IPS DF 4.7 (cell line): Measurements from ENCODE around the gene SPESP1.

ENCODE experiments used
- DNase-seq: peaks from one replicate; pipeline ENCODE4 v3.0.0-alpha.2; 2013; ENCODE audit warnings: low spot score; ENCODE audit errors: extremely low read depth

Gene SPESP1

DNA sequence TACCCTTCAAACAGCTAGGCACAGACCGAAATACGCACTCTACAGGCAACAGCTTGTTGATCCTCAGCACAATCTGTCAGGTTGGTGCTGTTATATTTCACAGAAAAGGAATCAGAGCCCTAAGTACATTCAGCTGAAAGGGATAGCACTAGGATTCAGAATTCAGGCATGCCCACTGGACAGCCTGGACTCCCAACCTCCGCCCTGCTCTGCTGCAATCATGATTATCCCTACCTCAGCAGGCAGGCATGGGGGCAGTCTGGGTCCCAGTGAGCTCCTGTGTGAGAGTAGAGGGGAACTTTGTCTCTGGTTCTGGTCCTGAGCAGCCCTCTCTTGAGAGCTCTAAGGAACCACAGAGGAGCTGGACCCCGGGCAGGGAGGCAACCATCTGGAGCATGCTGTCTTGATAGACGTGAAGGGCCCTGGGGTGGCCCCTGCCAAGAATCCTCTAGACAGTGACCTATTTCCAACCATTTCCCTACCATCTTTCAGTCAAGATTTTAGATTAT is 60.7 kb downstream of the SPESP1 start:
- no peak for DNase-seq

DNA sequence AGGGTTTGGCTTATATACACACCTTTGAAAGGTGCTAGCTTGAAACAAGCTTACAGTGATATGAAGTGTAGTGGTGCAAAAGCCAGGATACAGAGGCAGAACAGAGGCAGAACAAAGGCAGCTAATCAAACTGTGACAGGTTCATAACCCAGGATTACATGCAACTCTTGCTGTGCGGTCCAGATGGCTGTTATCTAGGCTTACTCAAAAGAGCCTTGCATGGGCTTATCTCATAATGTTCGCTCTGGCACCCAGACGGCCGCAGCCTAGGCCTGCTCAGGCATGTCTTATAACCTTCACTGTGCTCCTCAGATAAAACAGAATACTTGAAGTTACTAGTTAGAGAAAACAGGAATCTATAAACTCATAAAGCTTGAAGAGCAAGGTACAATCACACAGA is 61.4 kb downstream of the SPESP1 start:
- no peak for DNase-seq

DNA sequence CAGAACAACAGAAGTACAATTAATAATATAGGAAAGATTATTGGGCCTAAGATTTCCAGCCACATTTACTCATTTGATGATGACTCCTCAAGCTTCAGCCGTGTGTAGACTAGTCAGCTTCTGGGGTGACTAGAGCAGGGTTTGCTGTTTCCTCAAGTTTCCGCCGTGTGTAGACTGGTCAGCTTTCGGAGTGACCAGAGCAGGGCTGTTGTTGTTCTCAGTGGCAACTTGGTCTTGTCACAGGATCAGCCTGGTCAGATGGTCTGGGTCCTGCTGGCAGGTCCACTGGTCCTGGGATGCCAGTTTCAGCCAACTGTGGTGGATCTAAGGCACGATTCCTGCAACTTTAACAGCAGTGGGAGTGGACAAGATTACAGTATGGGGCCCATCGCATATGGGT is 62.4 kb downstream of the SPESP1 start:
- DNase-seq, result no peak

DNA sequence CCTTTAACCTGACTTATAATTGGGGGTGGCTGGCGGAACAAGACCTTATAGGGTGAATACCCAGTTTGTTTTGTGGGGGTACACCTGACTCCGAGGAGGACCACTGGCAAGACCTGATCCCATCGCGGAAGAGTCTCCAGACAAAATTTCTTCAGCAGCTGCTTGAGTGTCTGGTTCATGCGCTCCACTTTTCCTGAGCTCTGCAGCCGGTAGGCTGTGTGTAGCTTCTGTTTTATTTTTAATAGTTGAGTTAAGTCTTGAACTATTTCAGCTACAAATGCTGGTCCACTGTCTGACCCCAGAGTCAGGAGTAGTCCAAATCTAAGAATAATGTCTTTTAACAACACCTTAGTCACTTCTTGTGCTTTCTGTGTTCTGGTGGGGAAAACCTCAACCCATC is 63.0 kb downstream of the SPESP1 start:
- DNase-seq, result no peak

DNA sequence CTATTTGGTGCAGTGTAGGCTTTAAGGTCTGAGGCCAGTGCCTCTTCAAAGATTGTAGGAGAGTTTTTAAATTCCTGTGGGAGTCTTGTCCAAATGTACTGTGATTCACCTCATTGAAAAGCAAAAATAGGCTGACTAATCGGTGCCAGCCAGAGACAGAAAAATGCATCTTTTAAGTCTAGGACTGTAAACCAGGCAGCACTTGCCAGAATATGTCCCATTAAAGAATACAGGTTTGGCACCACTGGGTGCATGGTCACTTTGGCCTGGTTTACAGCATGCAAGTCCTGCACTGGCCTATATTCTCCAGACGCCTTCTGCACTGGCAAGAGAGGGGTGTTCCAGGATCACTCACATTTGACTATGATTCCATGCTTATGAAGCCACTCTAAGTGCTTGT is 63.8 kb downstream of the SPESP1 start:
- DNase-seq, result no peak

DNA sequence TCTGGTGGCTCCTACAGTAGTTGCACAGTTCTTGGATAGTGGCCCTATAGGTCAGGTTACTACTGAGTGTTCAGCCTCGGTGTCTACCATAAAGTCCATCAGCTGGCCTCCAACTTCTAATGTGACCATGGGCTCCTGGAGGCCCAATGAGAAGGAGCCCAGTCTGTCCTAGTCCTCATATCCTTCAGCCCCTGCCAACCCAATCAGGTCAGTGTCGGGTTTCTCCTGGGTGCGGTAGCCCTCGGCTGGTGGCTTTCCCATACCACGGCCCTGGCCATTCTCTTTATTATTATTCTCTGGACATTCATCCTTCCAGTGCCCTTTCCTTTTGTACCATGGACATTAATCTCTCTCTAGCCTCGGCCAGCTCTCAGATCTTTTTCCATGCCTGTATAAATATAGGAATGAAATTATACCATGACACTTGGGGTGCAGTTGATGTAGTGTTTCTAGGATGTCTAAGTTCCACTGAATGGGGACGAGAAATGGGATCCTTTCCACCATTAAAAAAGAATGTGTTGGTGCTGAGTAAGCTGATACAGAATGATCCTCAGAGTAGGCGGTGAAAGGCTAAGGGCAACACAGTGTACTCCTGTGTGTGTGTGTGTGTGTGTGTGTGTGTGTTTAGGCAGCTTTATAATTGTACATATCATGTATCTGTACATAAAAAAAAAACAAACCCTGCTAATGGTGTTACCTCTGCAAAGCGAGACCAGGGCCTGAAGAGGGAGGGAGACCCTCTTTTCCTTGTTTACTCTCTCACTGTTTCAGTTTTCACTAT is 64.8 kb downstream of the SPESP1 start:
- no peak for DNase-seq
